Activated CD4-positive, alpha-beta memory T cell treated with anti-CD3 and anti-CD28 coated beads for 36 hours (primary cell): Measurements from ENCODE around the gene MTA3. TPM values are rescaled to one million over a fixed set of nuclear protein-coding genes. Genes with fewer than 3 reads are reported as not detected.
"Not testable (repeated sequence)": the region's sequence is repeated elsewhere in the genome, so short reads cannot be mapped to it uniquely, and the experiment has no call there.

Source experiments
- CTCF ChIA-PET: fragments of 350-600 bp; sonication (Branson Sonifier 250); formaldehyde crosslinking; loops from one replicate; lab custom pipeline; 2021; ENCODE audit warnings: antibody characterized with exemption, inconsistent platforms; lab: Charles Lee
- POLR2A ChIA-PET: fragments of 350-600 bp; sonication (Branson Sonifier 250); formaldehyde crosslinking; loops from one replicate; lab custom pipeline; 2021; ENCODE audit warnings: antibody characterized with exemption; lab: Charles Lee
- DNase-seq: peaks from one replicate; pipeline ENCODE4 v3.0.0-alpha.2; 2020
- H3K27ac Mint-ChIP-seq: one replicate; pipeline ENCODE4 v1.8.0; 2021; ENCODE audit warnings: mixed read lengths
- H3K27me3 Mint-ChIP-seq: one replicate; pipeline ENCODE4 v1.8.0; 2021; ENCODE audit warnings: mixed read lengths
- H3K36me3 Mint-ChIP-seq: one replicate; pipeline ENCODE4 v1.8.0; 2021; ENCODE audit warnings: mixed read lengths
- H3K4me1 Mint-ChIP-seq: one replicate; pipeline ENCODE4 v1.8.0; 2021; ENCODE audit warnings: low read depth, mixed read lengths
- H3K4me3 Mint-ChIP-seq: one replicate; pipeline ENCODE4 v1.8.0; 2021; ENCODE audit warnings: mild to moderate bottlenecking, mixed read lengths
- H3K9me3 Mint-ChIP-seq: one replicate; pipeline ENCODE4 v1.8.0; 2021; ENCODE audit warnings: mixed read lengths
- intact Hi-C: fragments of 100-400 bp; cut with micrococcal nuclease; formaldehyde crosslinking; loops from one replicate; pipeline ENCODE4 v1.15.1; 2023
- total RNA-seq, 2 experiments: library from RNA; stranded (reverse); gene quantifications; one replicate each; pipeline ENCODE4 v1.2.3, GENCODE V29; 2021

The MTA3 gene
- total RNA-seq, 2 experiments from 2014 or later, result 25.1 to 29.7 TPM

DNA sequence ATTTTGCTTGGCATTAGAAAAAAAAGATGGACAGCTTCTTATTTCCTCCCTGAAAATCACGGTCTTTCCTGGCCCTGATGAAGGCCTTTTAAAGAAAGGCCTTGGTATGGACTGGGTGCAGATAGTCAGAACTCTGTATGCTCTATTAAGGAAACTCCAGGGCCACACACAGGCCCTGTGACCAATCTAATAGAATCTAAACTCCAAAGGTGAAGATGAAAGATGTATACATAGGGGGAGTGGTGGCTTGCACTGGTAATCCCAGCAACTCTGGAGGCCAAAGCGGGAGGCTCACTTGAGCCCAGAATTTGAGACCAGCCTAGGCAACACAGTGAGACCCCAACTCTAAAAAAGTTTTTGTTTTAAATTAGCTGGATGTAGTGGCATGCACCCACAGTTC, 158.2 kb downstream of the MTA3 start:
- no peaks in the 10 kb centered on the region for H3K27me3 Mint-ChIP-seq
- peaks cover 11% of the 10 kb centered on the region for H3K9me3 Mint-ChIP-seq
- H3K4me1 Mint-ChIP-seq, result peaks cover 10% of the 10 kb centered on the region
- no peak for DNase-seq
- no peak overlapping the region for H3K27ac Mint-ChIP-seq
- intact Hi-C loops, result no loop called here
- ChIA-PET POLR2A (no interaction called here), CTCF (no interaction called here)
- H3K36me3 Mint-ChIP-seq, result peaks cover 30% of the 10 kb centered on the region
- H3K4me3 Mint-ChIP-seq, result no peak overlapping the region

- H3K27me3 Mint-ChIP-seq, H3K4me1 Mint-ChIP-seq, intact Hi-C loops, H3K27ac Mint-ChIP-seq, POLR2A ChIA-PET, H3K4me3 Mint-ChIP-seq, DNase-seq, CTCF ChIA-PET: not testable (repeated sequence)
- Mint-ChIP-seq H3K36me3 (peaks cover 66% of the 10 kb centered on the region), H3K9me3 (peaks cover 35% of the 10 kb centered on the region)
These were observed 162.9 kb downstream of the MTA3 start for GRCh38 chr2:42731316-42731715.

GRCh38 chr2:42733852-42734251, 165.4 kb downstream of the MTA3 start:
- no peak for DNase-seq
- intact Hi-C loops, result no loop called here
- Mint-ChIP-seq H3K27me3 (no peaks in the 10 kb centered on the region), H3K4me1 (no peaks in the 10 kb centered on the region), H3K9me3 (peaks cover 39% of the 10 kb centered on the region), H3K27ac (no peak overlapping the region), H3K4me3 (no peak overlapping the region), H3K36me3 (peaks cover 79% of the 10 kb centered on the region)
- CTCF ChIA-PET, result no interaction called here
- POLR2A ChIA-PET, result no interaction called here

DNA sequence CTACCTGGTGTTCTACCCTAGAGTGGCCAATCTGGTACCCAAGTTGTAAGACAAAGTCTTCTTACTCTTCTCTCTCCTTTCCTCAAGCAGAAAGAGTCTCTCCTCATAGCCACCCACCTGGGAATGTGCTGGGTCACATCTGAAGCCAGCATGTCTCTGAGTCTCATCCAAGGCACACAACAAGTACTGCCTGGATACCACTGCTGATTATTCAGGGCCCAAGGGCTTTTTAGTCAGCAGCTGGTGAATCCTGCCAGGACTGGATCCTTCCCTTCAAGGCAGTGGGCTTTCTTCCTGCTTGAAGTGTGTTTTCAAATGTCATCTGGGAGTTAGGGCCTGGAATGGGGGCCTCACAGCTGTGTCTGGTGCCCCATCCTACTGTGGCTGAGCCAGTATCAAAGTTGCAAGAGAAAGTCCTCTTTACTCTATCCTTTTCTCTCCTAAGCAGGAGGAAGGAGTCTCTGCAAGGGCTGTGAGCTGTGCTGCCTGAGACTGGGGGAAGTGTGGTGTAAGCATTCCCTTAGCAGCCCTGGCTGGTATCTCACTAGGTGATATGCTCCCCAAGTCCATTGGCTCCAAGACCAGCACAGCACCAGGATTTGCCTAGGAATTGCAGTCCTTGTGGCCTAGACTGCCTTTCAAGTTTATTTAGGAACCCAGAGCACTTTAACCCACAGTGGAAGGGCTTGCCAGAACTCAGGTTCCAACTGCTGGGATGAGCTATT, 168.3 kb downstream of the MTA3 start:
- H3K36me3 Mint-ChIP-seq, result peaks cover 77% of the 10 kb centered on the region
- no peak overlapping the region for H3K27ac Mint-ChIP-seq
- H3K9me3 Mint-ChIP-seq, result peaks cover 37% of the 10 kb centered on the region
- ChIA-PET CTCF (no interaction called here), POLR2A (no interaction called here)
- no peaks in the 10 kb centered on the region for H3K27me3 Mint-ChIP-seq
- intact Hi-C loops, result no loop called here
- H3K4me1 Mint-ChIP-seq, result no peaks in the 10 kb centered on the region
- DNase-seq, result no peak
- H3K4me3 Mint-ChIP-seq, result no peak overlapping the region

- H3K36me3 Mint-ChIP-seq, result peaks cover 45% of the 10 kb centered on the region
- intact Hi-C loops, result no loop called here
- POLR2A ChIA-PET, result no interaction called here
- H3K4me1 Mint-ChIP-seq, result no peaks in the 10 kb centered on the region
- CTCF ChIA-PET, result no interaction called here
- H3K9me3 Mint-ChIP-seq, result peaks cover 14% of the 10 kb centered on the region
- H3K4me3 Mint-ChIP-seq, result no peak overlapping the region
- DNase-seq, result no peak
- H3K27me3 Mint-ChIP-seq, result no peaks in the 10 kb centered on the region
- no peak overlapping the region for H3K27ac Mint-ChIP-seq
These were observed 172.7 kb downstream of the MTA3 start for GRCh38 chr2:42741140-42741539.

DNA sequence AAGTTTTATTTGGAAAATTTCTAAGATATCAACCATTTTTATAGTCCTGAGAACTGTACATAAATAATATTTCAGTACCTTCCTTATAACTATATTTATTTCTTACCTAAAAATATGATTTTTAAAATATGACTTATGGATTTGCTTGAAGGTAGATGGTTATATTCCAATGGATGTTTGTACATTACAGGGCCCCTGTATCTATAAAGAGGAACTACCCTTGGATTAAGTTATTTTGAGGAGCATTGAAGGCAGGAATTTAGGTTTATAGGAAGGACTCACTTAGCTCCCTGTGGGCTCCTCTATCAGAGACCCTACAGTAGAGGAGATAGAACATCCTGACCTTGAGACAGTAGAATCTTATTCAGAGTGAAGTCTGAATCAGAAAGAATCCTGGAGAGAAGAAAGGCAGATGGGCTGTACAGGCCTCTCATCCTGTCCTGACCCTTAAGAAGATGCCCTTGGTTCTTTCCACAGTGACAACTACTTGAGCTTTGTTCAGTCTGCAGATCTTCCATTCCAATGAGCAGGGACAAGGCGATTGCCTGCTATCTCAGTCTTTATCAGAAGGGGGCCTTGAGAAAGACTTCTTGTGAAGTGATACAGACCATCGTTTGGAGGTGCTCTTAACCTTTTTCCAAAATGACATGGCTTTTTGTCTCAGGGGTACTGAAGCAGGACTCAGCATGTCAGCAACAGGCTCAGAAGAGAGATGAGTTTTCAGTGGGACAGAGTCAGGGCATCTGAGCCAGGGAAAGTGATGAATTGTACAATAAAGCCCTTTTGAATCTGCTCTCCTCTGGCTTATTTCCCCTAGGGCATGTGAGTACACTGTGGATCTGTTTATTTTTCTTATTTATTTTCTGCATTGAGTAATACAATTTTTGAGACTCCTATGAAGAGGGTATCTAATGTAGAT, 174.6 kb downstream of the MTA3 start:
- peaks cover 30% of the 10 kb centered on the region for H3K36me3 Mint-ChIP-seq
- no peaks in the 10 kb centered on the region for H3K27me3 Mint-ChIP-seq
- no peak overlapping the region for H3K27ac Mint-ChIP-seq
- no peaks in the 10 kb centered on the region for H3K4me1 Mint-ChIP-seq
- intact Hi-C loops, result no loop called here
- H3K9me3 Mint-ChIP-seq, result peaks cover 10% of the 10 kb centered on the region
- ChIA-PET POLR2A (no interaction called here), CTCF (no interaction called here)
- DNase-seq, result no peak
- no peak overlapping the region for H3K4me3 Mint-ChIP-seq

DNA sequence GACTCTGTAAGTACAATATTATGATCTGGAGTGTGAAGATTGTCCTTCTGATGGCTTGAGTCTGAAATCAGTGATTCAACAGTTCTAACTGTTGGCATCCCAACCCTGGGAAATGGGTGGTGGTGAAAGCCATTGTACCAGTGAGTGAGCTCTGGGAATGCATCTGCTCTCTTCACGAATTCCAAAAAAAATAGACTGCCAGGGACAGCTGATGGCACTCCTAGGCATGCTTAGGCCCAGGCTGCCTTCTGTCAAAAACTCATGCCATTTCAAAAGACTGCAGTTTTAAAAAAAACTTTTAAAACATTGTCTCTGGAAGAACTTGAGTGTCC, 175.2 kb downstream of the MTA3 start:
- DNase-seq, result no peak
- Mint-ChIP-seq H3K27me3 (no peaks in the 10 kb centered on the region), H3K27ac (no peak overlapping the region), H3K4me1 (no peaks in the 10 kb centered on the region), H3K9me3 (peaks cover 7% of the 10 kb centered on the region), H3K36me3 (peaks cover 25% of the 10 kb centered on the region), H3K4me3 (no peak overlapping the region)
- POLR2A ChIA-PET, result no interaction called here
- intact Hi-C loops, result no loop called here
- CTCF ChIA-PET, result no interaction called here

GRCh38 chr2:42744545-42745082, 176.2 kb downstream of the MTA3 start:
- Mint-ChIP-seq H3K9me3 (peaks cover under 1% of the 10 kb centered on the region), H3K36me3 (peaks cover 18% of the 10 kb centered on the region), H3K27ac (no peak overlapping the region), H3K4me1 (no peaks in the 10 kb centered on the region), H3K27me3 (no peaks in the 10 kb centered on the region), H3K4me3 (no peak overlapping the region)
- intact Hi-C loops, result no loop called here
- DNase-seq, result no peak
- POLR2A ChIA-PET, result no interaction called here
- CTCF ChIA-PET, result no interaction called here

- Mint-ChIP-seq H3K27me3 (no peaks in the 10 kb centered on the region), H3K4me1 (no peaks in the 10 kb centered on the region), H3K4me3 (no peak overlapping the region), H3K9me3 (no peaks in the 10 kb centered on the region), H3K36me3 (peaks cover 4% of the 10 kb centered on the region), H3K27ac (no peak overlapping the region)
- POLR2A ChIA-PET, result no interaction called here
- CTCF ChIA-PET, result no interaction called here
- DNase-seq, result no peak
- intact Hi-C loops, result no loop called here
These were observed 179.0 kb downstream of the MTA3 start for GRCh38 chr2:42747422-42747821.

- H3K27ac Mint-ChIP-seq, result no peak overlapping the region
These were observed 180.4 kb downstream of the MTA3 start for GRCh38 chr2:42748840-42749239.

GRCh38 chr2:42752314-42752713, 183.9 kb downstream of the MTA3 start:
- intact Hi-C loops, result no loop called here
- Mint-ChIP-seq H3K27ac (no peak overlapping the region), H3K27me3 (no peaks in the 10 kb centered on the region), H3K9me3 (no peaks in the 10 kb centered on the region), H3K4me1 (no peaks in the 10 kb centered on the region), H3K36me3 (peaks cover 3% of the 10 kb centered on the region), H3K4me3 (no peak overlapping the region)
- ChIA-PET CTCF (interaction anchor here (1.0 kb wide), 2 partner anchors 11 to 257 kb away, joined by 3 read pairs; no protein-coding TSS in a partner anchor), POLR2A (no interaction called here)
- DNase-seq, result no peak

More at GRCh38 chr2:42748840-42749239, 180.4 kb downstream of the MTA3 start:
- H3K27me3 Mint-ChIP-seq, result no peaks in the 10 kb centered on the region
- POLR2A ChIA-PET, result no interaction called here
- H3K9me3 Mint-ChIP-seq, result no peaks in the 10 kb centered on the region
- no peaks in the 10 kb centered on the region for H3K4me1 Mint-ChIP-seq
- CTCF ChIA-PET, result no interaction called here
- H3K36me3 Mint-ChIP-seq, result peaks cover 3% of the 10 kb centered on the region
- DNase-seq, result no peak
- intact Hi-C loops, result no loop called here
- H3K4me3 Mint-ChIP-seq, result no peak overlapping the region
